T-cell (primary cell): ENCODE data around the gene SLC27A3. TPM values are rescaled to one million over a fixed set of nuclear protein-coding genes. Genes with fewer than 3 reads are reported as not detected.

Source experiments
- ATAC-seq, 4 experiments: fragments of 200-7000 bp in 3 of 4; fragments of 150-1000 bp in 1 of 4; cut with Tn5 transposase; replicated peaks in 1 of 4; 1 replicate in 3 of 4; 2 replicates in 1 of 4; pipeline ENCODE4 v1.10.0; 2021; ENCODE audit warnings: moderate library complexity in 3 of 4, mild to moderate bottlenecking in 2 of 4, moderate number of reproducible peaks in 1 of 4
- CTCF ChIA-PET, 2 donors: fragments of 300-600 bp; sonication (Branson Sonifier 250); formaldehyde crosslinking; loops; one replicate each; lab custom pipeline; 2022; ENCODE audit warnings: antibody characterized with exemption in 2 of 2; lab: Charles Lee
- POLR2A ChIA-PET, 2 donors: fragments of 300-600 bp; sonication (Branson Sonifier 250); formaldehyde crosslinking; loops; one replicate each; lab custom pipeline; 2022; ENCODE audit warnings: antibody characterized with exemption in 2 of 2; lab: Charles Lee
- DNase-seq, 35 experiments: peaks; one replicate each; pipeline versions ENCODE4 v3.0.0 to v3.0.0-alpha.2; 2013 to 2023
- H3K27ac ChIP-seq: one replicate; pipeline ENCODE4 v1.5.1; 2013; ENCODE audit warnings: low read length
- H3K27me3 ChIP-seq, 2 experiments: replicated peaks in 1 of 2; 1 replicate in 1 of 2; 2 replicates in 1 of 2; pipeline versions ENCODE4 v1.6.1 to v1.7.0; 2013; ENCODE audit warnings: low read length in 1 of 2, mixed read lengths in 1 of 2; ENCODE audit not compliant: control insufficient read depth in 2 of 2, insufficient read depth in 2 of 2; ENCODE audit errors: extremely low read depth in 1 of 2
- H3K36me3 ChIP-seq, 2 donors: 1 replicate in 1 of 2; 2 replicates in 1 of 2; pipeline versions ENCODE4 v1.6.1 to v1.7.0; 2013; ENCODE audit warnings: low read length in 1 of 2; ENCODE audit not compliant: control insufficient read depth in 2 of 2, insufficient read depth in 1 of 2; ENCODE audit errors: extremely low read depth in 1 of 2
- H3K4me1 ChIP-seq, 2 experiments: 1 replicate in 1 of 2; 2 replicates in 1 of 2; pipeline versions ENCODE4 v1.6.1 to v1.7.0; 2013; ENCODE audit warnings: low read length in 2 of 2, mixed read lengths in 1 of 2; ENCODE audit not compliant: insufficient read depth in 2 of 2, control insufficient read depth in 1 of 2; ENCODE audit errors: extremely low read depth in 1 of 2
- H3K4me3 ChIP-seq, 2 donors: 1 replicate in 1 of 2; 2 replicates in 1 of 2; pipeline versions ENCODE4 v1.5.1 to v1.7.0; 2013; ENCODE audit warnings: mild to moderate bottlenecking in 2 of 2, low read length in 1 of 2, moderate library complexity in 1 of 2; ENCODE audit not compliant: control insufficient read depth in 1 of 2; ENCODE audit errors: extremely low read depth in 1 of 2
- H3K9me3 ChIP-seq: 2 replicates; pipeline ENCODE4 v1.7.0; 2013
- H3K27ac Mint-ChIP-seq, 2 donors: one replicate each; pipeline ENCODE4 v1.8.0; 2020 to 2021; ENCODE audit warnings: mild to moderate bottlenecking in 2 of 2, mixed read lengths in 2 of 2
- H3K27me3 Mint-ChIP-seq, 2 donors: one replicate each; pipeline ENCODE4 v1.8.0; 2021 to 2022; ENCODE audit warnings: mixed read lengths in 2 of 2
- H3K36me3 Mint-ChIP-seq: one replicate; pipeline ENCODE4 v1.8.0; 2021; ENCODE audit warnings: mixed read lengths
- H3K4me1 Mint-ChIP-seq, 3 donors: one replicate each; pipeline ENCODE4 v1.8.0; 2020 to 2022; ENCODE audit warnings: mixed read lengths in 3 of 3, mild to moderate bottlenecking in 1 of 3
- H3K4me3 Mint-ChIP-seq, 3 donors: one replicate each; pipeline ENCODE4 v1.8.0; 2020 to 2022; ENCODE audit warnings: mild to moderate bottlenecking in 3 of 3, mixed read lengths in 3 of 3, moderate library complexity in 3 of 3
- H3K9me3 Mint-ChIP-seq, 3 donors: one replicate each; pipeline ENCODE4 v1.8.0; 2020 to 2022; ENCODE audit warnings: mixed read lengths in 3 of 3
- WGBS: methylation state at CpG from one replicate; pipeline ENCODE4 v1.1.5; 2013; ENCODE audit warnings: missing lambda C conversion rate; ENCODE audit not compliant: insufficient coverage; 5-methylcytosine and 5-hydroxymethylcytosine counted together
- total RNA-seq, 35 experiments: library from RNA in 6 of 35; stranded (reverse) in 6 of 35; fragments of 120-200 nt in 1 of 35; gene quantifications; one replicate each; pipeline versions ENCODE4 v1.2.1 to v1.2.4 and lab custom pipeline; 2013 to 2026

Gene SLC27A3
- total RNA-seq, 5 donors from 2014 or later (not counting 1 experiment from before 2014, with no cell fraction given), result 11.0 to 24.5 (median 18.9) TPM

DNA sequence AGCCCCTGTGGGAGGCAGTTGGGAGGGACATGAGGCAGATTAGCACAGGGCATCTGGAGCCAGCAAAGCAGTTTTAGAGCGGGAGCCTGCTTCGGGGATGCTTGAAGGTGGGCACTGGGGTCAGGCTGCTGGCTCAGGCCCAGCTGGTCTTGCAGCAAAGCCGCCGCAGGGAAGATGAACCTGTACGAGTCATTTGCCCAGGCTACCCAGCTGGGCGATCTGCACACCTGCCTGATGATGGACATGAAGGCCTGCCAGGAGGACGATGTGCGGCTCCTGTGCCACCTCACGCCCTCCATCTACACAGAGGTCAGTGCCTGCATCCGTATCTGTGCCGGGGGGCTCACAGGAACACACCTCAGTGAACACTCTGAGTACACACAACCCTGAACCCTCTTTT lies 7.7 kb upstream of the SLC27A3 start:
- Histone ChIP-seq H3K27ac (no peak overlapping the region), H3K27me3 (no peaks in the 10 kb centered on the region), H3K4me3 (no peak overlapping the region), H3K36me3 (peaks cover 8 to 64% of the 10 kb centered on the region in 2 donors), H3K4me1 (no peaks in the 10 kb centered on the region), H3K9me3 (no peaks in the 10 kb centered on the region)
- Mint-ChIP-seq H3K36me3 (peaks cover 55% of the 10 kb centered on the region), H3K27me3 (no peaks in the 10 kb centered on the region), H3K4me1 (no peaks in the 10 kb centered on the region), H3K27ac (no peak overlapping the region), H3K9me3 (no peaks in the 10 kb centered on the region), H3K4me3 (no peak overlapping the region)
- ChIA-PET POLR2A (no interaction called here), CTCF (no interaction called here)
- DNase-seq (no peak), ATAC-seq (no peak)
- WGBS, result 96% methylated on average over 9 of the region's 11 CpGs

DNA sequence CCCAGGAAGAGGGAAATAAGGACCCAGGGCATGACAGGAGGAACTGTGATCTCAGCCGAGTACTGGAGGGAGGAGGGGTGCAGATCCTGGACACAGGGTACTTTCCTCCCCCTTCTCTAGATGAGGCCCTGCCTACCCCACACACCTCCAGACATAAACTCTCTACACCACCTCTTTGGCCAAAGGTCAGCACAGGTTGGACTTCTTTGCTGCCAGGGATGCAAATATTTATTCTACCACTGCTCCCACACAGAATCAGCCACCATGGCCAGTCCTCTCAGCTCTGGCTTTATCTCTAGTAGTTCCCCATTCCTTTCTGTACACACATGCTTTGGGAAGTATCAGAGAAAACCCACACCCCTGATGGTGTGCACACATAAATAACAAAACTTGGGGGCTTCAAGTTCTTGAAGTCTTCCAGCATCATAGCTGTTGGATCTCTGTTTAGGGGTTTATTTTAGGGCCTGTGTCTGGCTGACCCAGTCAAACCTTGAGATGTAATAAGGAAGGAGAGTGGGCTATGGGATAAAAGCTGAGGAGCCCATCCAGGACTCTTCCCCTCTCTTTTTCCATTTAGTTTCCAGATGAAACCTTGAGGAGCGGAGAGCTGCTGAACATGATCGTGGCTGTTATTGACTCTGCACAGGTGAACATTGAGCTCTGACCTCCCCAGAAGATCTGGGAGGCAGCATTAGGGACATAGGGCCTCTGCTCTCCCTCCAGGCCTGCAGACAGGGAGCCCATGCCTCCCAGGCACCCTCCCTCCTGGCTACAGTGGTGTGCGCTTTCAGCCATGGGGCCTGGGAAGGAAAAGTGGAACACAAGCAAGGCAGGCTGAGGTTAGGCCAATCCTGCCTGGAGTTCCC lies 6.7 kb upstream of the SLC27A3 start:
- H3K9me3 Mint-ChIP-seq, result no peaks in the 10 kb centered on the region

DNA sequence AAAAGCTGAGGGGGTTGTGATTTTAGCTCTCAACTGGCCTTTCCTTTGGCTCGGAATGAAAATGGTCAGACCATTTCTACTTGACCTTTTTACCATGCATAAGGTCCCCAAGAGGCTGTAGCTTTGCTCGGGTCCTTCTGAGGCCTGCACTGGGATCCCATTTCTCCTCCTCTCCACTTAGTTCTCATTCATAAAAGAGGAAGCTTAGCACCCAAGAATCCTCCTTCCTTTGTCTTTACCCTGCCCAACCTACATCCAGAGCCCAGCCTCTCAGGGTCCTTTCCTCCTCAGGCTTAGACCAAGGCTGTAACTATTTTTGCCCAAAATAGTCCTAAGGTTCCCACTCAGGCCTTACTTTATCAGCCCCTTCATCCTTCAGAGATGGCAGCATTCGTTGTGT lies 6.0 kb upstream of the SLC27A3 start:
- H3K36me3 ChIP-seq, result peaks cover 5 to 54% of the 10 kb centered on the region in 2 donors
- WGBS, result 92% methylated on average over 3 of the region's 3 CpGs
- H3K4me1 Mint-ChIP-seq, result peaks cover 0 to 7% (median 7%) of the 10 kb centered on the region in 3 donors
- H3K27me3 ChIP-seq, result no peaks in the 10 kb centered on the region
- no peaks in the 10 kb centered on the region for H3K9me3 ChIP-seq
- H3K27ac Mint-ChIP-seq, result no peak overlapping the region
- DNase-seq, result no peak
- CTCF ChIA-PET, result no interaction called here
- H3K36me3 Mint-ChIP-seq, result peaks cover 46% of the 10 kb centered on the region
- no peaks in the 10 kb centered on the region for H3K9me3 Mint-ChIP-seq
- H3K4me3 ChIP-seq, result no peak overlapping the region
- POLR2A ChIA-PET, result interaction anchor here in 1 of 2 donors (0.6 kb wide), 1 partner anchor 94 kb away, joined by 6 read pairs; no protein-coding TSS in a partner anchor
- no peak for ATAC-seq
- H3K4me1 ChIP-seq, result peaks cover 0 to 9% of the 10 kb centered on the region in 2 experiments
- H3K4me3 Mint-ChIP-seq, result no peak overlapping the region
- no peaks in the 10 kb centered on the region for H3K27me3 Mint-ChIP-seq
- H3K27ac ChIP-seq, result no peak overlapping the region

More for the DNA sequence above, 6.7 kb upstream of the SLC27A3 start:
- Mint-ChIP-seq H3K36me3 (peaks cover 49% of the 10 kb centered on the region), H3K27me3 (no peaks in the 10 kb centered on the region), H3K27ac (peak overlapping the region; percentile 27 to 39), H3K4me3 (no peak overlapping the region), H3K4me1 (peaks cover 0 to 2% (median under 1%) of the 10 kb centered on the region in 3 donors)
- Histone ChIP-seq H3K4me1 (peaks cover 0 to 3% of the 10 kb centered on the region in 2 experiments), H3K4me3 (no peak overlapping the region), H3K36me3 (peaks cover 8 to 60% of the 10 kb centered on the region in 2 donors), H3K27me3 (no peaks in the 10 kb centered on the region), H3K9me3 (no peaks in the 10 kb centered on the region), H3K27ac (no peak overlapping the region)
- DNase-seq (no peak), ATAC-seq (no peak)
- CTCF ChIA-PET, result no interaction called here
- WGBS, result 100% methylated on average over 2 of the region's 4 CpGs
- POLR2A ChIA-PET, result interaction anchor here in 1 of 2 donors (0.6 kb wide), 1 partner anchor 95 kb away, joined by 6 read pairs; no protein-coding TSS in a partner anchor

DNA sequence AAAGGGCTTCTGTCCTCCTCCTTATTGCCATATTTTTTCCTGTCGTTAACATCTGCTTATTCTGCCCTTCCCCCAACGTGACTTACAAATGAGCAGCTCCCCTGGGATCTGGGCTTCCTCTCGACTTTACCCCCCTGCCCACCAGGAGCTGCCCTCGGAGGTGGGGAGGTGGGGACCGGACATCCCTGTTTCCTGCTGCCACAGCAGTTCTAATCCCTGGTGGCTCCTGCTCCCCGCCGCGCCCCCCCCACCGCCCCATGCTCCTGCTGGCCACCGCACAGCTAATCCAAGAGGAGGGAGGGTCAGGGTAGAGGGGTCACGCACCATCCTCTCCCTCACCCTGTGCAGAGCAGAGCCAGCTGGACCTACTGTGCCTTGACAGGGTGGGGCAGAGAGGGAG lies 4.4 kb upstream of the SLC27A3 start:
- no peaks in the 10 kb centered on the region for H3K27me3 Mint-ChIP-seq
- H3K4me1 Mint-ChIP-seq, result peaks cover 4 to 17% (median 14%) of the 10 kb centered on the region in 3 donors
- Histone ChIP-seq H3K27ac (no peak overlapping the region), H3K27me3 (no peaks in the 10 kb centered on the region), H3K4me1 (peaks cover 0 to 21% of the 10 kb centered on the region in 2 experiments), H3K4me3 (no peak overlapping the region), H3K9me3 (no peaks in the 10 kb centered on the region), H3K36me3 (peaks cover 5 to 45% of the 10 kb centered on the region in 2 donors)
- H3K36me3 Mint-ChIP-seq, result peaks cover 34% of the 10 kb centered on the region
- DNase-seq, result no peak
- WGBS, result no CpG with 5 or more reads among the region's 11 CpGs
- ATAC-seq, result no peak
- ChIA-PET CTCF (no interaction called here), POLR2A (no interaction called here)
- no peaks in the 10 kb centered on the region for H3K9me3 Mint-ChIP-seq
- no peak overlapping the region for H3K27ac Mint-ChIP-seq
- no peak overlapping the region for H3K4me3 Mint-ChIP-seq

DNA sequence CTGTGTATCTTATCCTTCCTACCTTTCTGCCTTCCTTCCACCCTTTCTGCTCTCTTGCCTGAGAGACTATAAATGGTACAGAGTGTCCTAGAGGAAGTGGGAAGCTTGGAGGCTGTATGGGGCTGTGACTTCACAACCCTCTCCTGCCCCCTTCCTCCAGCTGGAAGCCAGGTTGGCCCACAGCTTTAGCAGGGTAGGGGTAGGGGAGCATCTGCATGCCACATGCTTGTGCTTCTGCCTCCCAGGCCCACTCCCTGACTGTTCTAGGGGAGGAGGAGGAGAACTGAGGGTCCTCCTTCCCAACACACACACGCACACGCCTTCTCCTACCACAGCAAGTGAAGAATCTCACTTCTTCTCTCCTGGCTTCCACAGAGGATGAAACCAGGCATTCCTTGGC lies 3.9 kb upstream of the SLC27A3 start:
- POLR2A ChIA-PET, result no interaction called here
- no peaks in the 10 kb centered on the region for H3K27me3 ChIP-seq

DNA sequence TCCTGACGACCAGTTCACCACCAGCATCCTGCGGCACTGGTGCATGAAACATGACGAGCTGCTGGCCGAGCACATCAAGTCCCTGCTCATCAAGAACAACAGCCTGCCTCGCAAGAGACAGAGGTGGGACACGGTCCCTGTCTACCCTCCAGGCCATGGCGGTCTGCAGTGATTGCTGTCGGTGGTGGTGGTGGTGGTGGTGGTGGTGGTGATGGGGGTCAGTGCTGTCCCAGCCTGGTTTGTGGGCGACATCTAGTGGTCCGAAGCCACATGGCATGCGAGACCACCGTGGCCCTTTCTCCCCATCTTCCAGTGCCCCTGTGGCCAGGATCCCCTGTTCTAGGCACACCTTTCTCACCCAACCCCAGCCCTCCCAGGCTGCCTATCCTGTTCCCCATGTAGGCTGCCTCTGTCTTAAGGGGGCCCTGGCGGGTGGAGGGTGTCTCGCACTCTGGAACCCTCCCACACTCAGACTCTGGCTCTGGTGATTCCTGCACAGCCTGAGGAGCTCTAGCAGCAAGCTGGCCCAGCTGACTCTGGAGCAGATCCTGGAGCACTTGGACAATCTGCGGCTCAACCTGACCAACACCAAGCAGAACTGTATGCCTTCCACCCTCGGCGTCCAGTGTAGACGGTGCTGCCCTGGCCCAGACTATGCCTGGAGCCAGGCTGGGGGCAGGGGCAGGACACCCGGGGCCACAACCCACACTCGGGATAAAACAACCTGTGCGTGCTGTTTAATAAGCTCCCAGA lies 3.2 kb upstream of the SLC27A3 start:
- CTCF ChIA-PET, result no interaction called here
- H3K9me3 Mint-ChIP-seq, result no peaks in the 10 kb centered on the region

More for the DNA sequence above, 3.9 kb upstream of the SLC27A3 start:
- no peak overlapping the region for H3K4me3 Mint-ChIP-seq
- peaks cover 5 to 45% of the 10 kb centered on the region in 2 donors for H3K36me3 ChIP-seq
- H3K9me3 ChIP-seq, result no peaks in the 10 kb centered on the region
- H3K4me1 Mint-ChIP-seq, result peaks cover 4 to 20% (median 17%) of the 10 kb centered on the region in 3 donors
- CTCF ChIA-PET, result no interaction called here
- no peak overlapping the region for H3K4me3 ChIP-seq
- ATAC-seq (no peak), DNase-seq (no peak)
- H3K27ac ChIP-seq, result no peak overlapping the region
- no peaks in the 10 kb centered on the region for H3K9me3 Mint-ChIP-seq
- H3K27me3 Mint-ChIP-seq, result no peaks in the 10 kb centered on the region
- no CpG with 5 or more reads among the region's 2 CpGs for WGBS
- peaks cover 30% of the 10 kb centered on the region for H3K36me3 Mint-ChIP-seq
- no peak overlapping the region for H3K27ac Mint-ChIP-seq
- peaks cover 0 to 24% of the 10 kb centered on the region in 2 experiments for H3K4me1 ChIP-seq

More for the DNA sequence above, 3.2 kb upstream of the SLC27A3 start:
- Mint-ChIP-seq H3K4me1 (peaks cover 11 to 26% (median 23%) of the 10 kb centered on the region in 3 donors), H3K27me3 (no peaks in the 10 kb centered on the region), H3K4me3 (no peak overlapping the region), H3K36me3 (peaks cover 28% of the 10 kb centered on the region), H3K27ac (no peak overlapping the region)
- peaks cover 0 to 32% of the 10 kb centered on the region in 2 experiments for H3K4me1 ChIP-seq
- no peak overlapping the region for H3K27ac ChIP-seq
- 93% methylated on average over 10 of the region's 21 CpGs for WGBS
- POLR2A ChIA-PET, result no interaction called here
- H3K9me3 ChIP-seq, result no peaks in the 10 kb centered on the region
- H3K36me3 ChIP-seq, result peaks cover 5 to 45% of the 10 kb centered on the region in 2 donors
- no peaks in the 10 kb centered on the region for H3K27me3 ChIP-seq
- DNase-seq (no peak), ATAC-seq (no peak)
- H3K4me3 ChIP-seq, result no peak overlapping the region
